Putamen (tissue), 1 donor: ENCODE measurements around the gene ZEB1.
A peak's percentile ranks its signal among the peaks of the same experiment; 100 is the strongest.
"Not testable (repeated sequence)": the region's sequence is repeated elsewhere in the genome, so short reads cannot be mapped to it uniquely, and the experiment has no call there.

Experiments
- DNase-seq: peaks from one replicate; pipeline ENCODE4 v3.0.0-alpha.2; 2016; ENCODE audit warnings: low spot score

ZEB1 gene

GRCh38 chr10:31366703-31367102 is 47.7 kb downstream of the ZEB1 start:
- DNase-seq = no peak

GRCh38 chr10:31368724-31369123 is 49.7 kb downstream of the ZEB1 start:
- no peak for DNase-seq

- no peak for DNase-seq
Measured at GRCh38 chr10:31372439-31372838, 53.4 kb downstream of the ZEB1 start.

- no peak for DNase-seq
Measured at GRCh38 chr10:31374146-31374696, 55.2 kb downstream of the ZEB1 start.

- DNase-seq = no peak
Measured at GRCh38 chr10:31381171-31381570, 62.2 kb downstream of the ZEB1 start.

GRCh38 chr10:31381766-31382316 is 62.8 kb downstream of the ZEB1 start:
- no peak for DNase-seq

- DNase-seq = no peak
Measured at GRCh38 chr10:31383810-31384588, 65.0 kb downstream of the ZEB1 start.

GRCh38 chr10:31384589-31384949 is 65.6 kb downstream of the ZEB1 start:
- DNase-seq = no peak

- peak; percentile 21 for DNase-seq
Measured at GRCh38 chr10:31390804-31391203, 71.8 kb downstream of the ZEB1 start.

GRCh38 chr10:31393844-31394243 is 74.8 kb downstream of the ZEB1 start:
- DNase-seq = no peak

GRCh38 chr10:31395695-31396094 is 76.7 kb downstream of the ZEB1 start:
- DNase-seq = no peak

GRCh38 chr10:31396376-31396775 is 77.4 kb downstream of the ZEB1 start:
- DNase-seq = no peak

- DNase-seq = no peak
Measured at GRCh38 chr10:31397852-31398251, 78.8 kb downstream of the ZEB1 start.

GRCh38 chr10:31399171-31399570 is 80.2 kb downstream of the ZEB1 start:
- DNase-seq = no peak

- DNase-seq = peak; percentile 49
Measured at GRCh38 chr10:31399631-31400030, 80.6 kb downstream of the ZEB1 start.

GRCh38 chr10:31401287-31401686 is 82.3 kb downstream of the ZEB1 start:
- DNase-seq = no peak

- no peak for DNase-seq
Measured at GRCh38 chr10:31404640-31405039, 85.6 kb downstream of the ZEB1 start.

- DNase-seq = not testable (repeated sequence)
Measured at GRCh38 chr10:31405829-31406228, 86.8 kb downstream of the ZEB1 start.

- DNase-seq = not testable (repeated sequence)
Measured at GRCh38 chr10:31412397-31412796, 93.4 kb downstream of the ZEB1 start.

GRCh38 chr10:31413325-31413724 is 94.3 kb downstream of the ZEB1 start:
- DNase-seq = no peak

GRCh38 chr10:31418481-31418880 is 99.5 kb downstream of the ZEB1 start:
- no peak for DNase-seq

- no peak for DNase-seq
Measured at GRCh38 chr10:31419394-31420063, 100.5 kb downstream of the ZEB1 start.

- DNase-seq = no peak
Measured at GRCh38 chr10:31421322-31421721, 102.3 kb downstream of the ZEB1 start.
